Measurements from ENCODE around the gene TBC1D22B.

- TF ChIP-seq CTCF (IDR thresholded peaks at IDR 0.05): no peak
- TF ChIP-seq POLR2A (IDR thresholded peaks at IDR 0.05; ENCODE audit: low read depth): no peak
Observed at GRCh38 chr6:37218511-37218910, 39.1 kb upstream of the TBC1D22B start.
